ENCODE data around the gene ERBIN. TPM values are rescaled to one million over a fixed set of nuclear protein-coding genes. Genes with fewer than 3 reads are reported as not detected.

ERBIN gene
- total RNA-seq, 4 donors from 2014 or later: 54.9 to 134 (median 109) TPM

- Histone ChIP-seq H3K4me3 (peak overlapping the region; percentile 68 to 89 (median 82)), H3K27me3 (no peaks in the 10 kb centered on the region), H3K9me3 (no peaks in the 10 kb centered on the region), H3K4me1 (peaks cover 6 to 38% (median 12%) of the 10 kb centered on the region in 4 donors), H3K27ac (peak overlapping the region; percentile 97 to 100 (median 99)), H3K36me3 (no peaks in the 10 kb centered on the region)
- peak; percentile 82 for DNase-seq
- in situ Hi-C loops (cut with MboI; ENCODE audit: low pct_ligation_motif_present in 1 of 4, low pct_unique_long_range_greater_than_20kb in 1 of 4, low sequenced_read_pairs in 3 of 4): loop anchor here in 2 of 4 donors (10.0 to 25.0 kb wide), 2 partner anchors 112 to 220 kb away; partner anchors contain the start of gene SREK1 (in 2 of the 2)
- TF ChIP-seq POLR2AphosphoS5 (IDR thresholded peaks at IDR 0.05) (peak; percentile 46 to 68 (median 64)), CTCF (IDR thresholded peaks at IDR 0.05) (no peak), POLR2A (IDR thresholded peaks at IDR 0.05) (peak; percentile 51), EP300 (IDR thresholded peaks at IDR 0.05; ENCODE audit: low read depth) (no peak)
- intact Hi-C loops (cut with DNase I; ENCODE audit: low total_unique reads): loop anchor here (10.0 kb wide), 1 partner anchor 220 kb away; the partner anchor contains the start of gene SREK1
- WGBS, 2 donors (ENCODE audit: low coverage in 1 of 2): 0% methylated on average over 41 of the region's 46 CpGs; no CpG with 5 or more reads in 1 of the 2 donors
These were observed 1.3 kb upstream of the ERBIN start for GRCh38 chr5:65925044-65925600.

GRCh38 chr5:65925601-65926275 lies 637 bp upstream of the ERBIN start:
- peak overlapping the region; percentile 97 to 100 (median 99) for H3K27ac ChIP-seq
- H3K27me3 ChIP-seq: no peaks in the 10 kb centered on the region
- in situ Hi-C loops (cut with MboI; ENCODE audit: low pct_ligation_motif_present in 1 of 4, low pct_unique_long_range_greater_than_20kb in 1 of 4, low sequenced_read_pairs in 3 of 4): loop anchor here in 2 of 4 donors (10.0 to 25.0 kb wide), 2 partner anchors 112 to 219 kb away; partner anchors contain the start of gene SREK1 (in 2 of the 2)
- DNase-seq: peak; percentile 85
- H3K9me3 ChIP-seq: no peaks in the 10 kb centered on the region
- no peaks in the 10 kb centered on the region for H3K36me3 ChIP-seq
- intact Hi-C loops (cut with DNase I; ENCODE audit: low total_unique reads): loop anchor here (10.0 kb wide), 1 partner anchor 219 kb away; the partner anchor contains the start of gene SREK1
- TF ChIP-seq CTCF (IDR thresholded peaks at IDR 0.05) (peak in 3 of 5 experiments; percentile 35 to 61 (median 35)), EP300 (IDR thresholded peaks at IDR 0.05; ENCODE audit: low read depth) (no peak), POLR2AphosphoS5 (IDR thresholded peaks at IDR 0.05) (peak; percentile 92 to 97 (median 96)), POLR2A (IDR thresholded peaks at IDR 0.05) (peak; percentile 94)
- H3K4me1 ChIP-seq: peaks cover 6 to 44% (median 12%) of the 10 kb centered on the region in 4 donors
- peak overlapping the region; percentile 51 to 89 (median 82) for H3K4me3 ChIP-seq
- 0% methylated on average over 7 to 58 of the region's 94 CpGs for WGBS, 2 donors (ENCODE audit: low coverage in 1 of 2)

GRCh38 chr5:65926893-65927292 lies 518 bp downstream of the ERBIN start:
- WGBS, 2 donors (ENCODE audit: low coverage in 1 of 2): 0 to 1% methylated on average over 11 to 16 of the region's 16 CpGs
- Histone ChIP-seq H3K4me1 (peaks cover 6 to 45% (median 12%) of the 10 kb centered on the region in 4 donors), H3K36me3 (no peaks in the 10 kb centered on the region), H3K27ac (peak overlapping the region; percentile 97 to 100 (median 99)), H3K4me3 (peak overlapping the region; percentile 51 to 89 (median 82)), H3K27me3 (no peaks in the 10 kb centered on the region), H3K9me3 (no peaks in the 10 kb centered on the region)
- intact Hi-C loops (cut with DNase I; ENCODE audit: low total_unique reads): loop anchor here (10.0 kb wide), 1 partner anchor 218 kb away; the partner anchor contains the start of gene SREK1
- TF ChIP-seq POLR2AphosphoS5 (IDR thresholded peaks at IDR 0.05): no peak
- TF ChIP-seq POLR2A (IDR thresholded peaks at IDR 0.05): no peak
- no peak for TF ChIP-seq CTCF (IDR thresholded peaks at IDR 0.05)
- no peak for TF ChIP-seq EP300 (IDR thresholded peaks at IDR 0.05; ENCODE audit: low read depth)
- peak; percentile 19 for DNase-seq
- in situ Hi-C loops (cut with MboI; ENCODE audit: low pct_ligation_motif_present in 1 of 4, low pct_unique_long_range_greater_than_20kb in 1 of 4, low sequenced_read_pairs in 3 of 4): loop anchor here in 2 of 4 donors (10.0 to 25.0 kb wide), 2 partner anchors 110 to 218 kb away; partner anchors contain the start of gene SREK1 (in 2 of the 2)
